ENCODE results near the gene CAND2.
"Not testable (repeated sequence)": the region's sequence is repeated elsewhere in the genome, so short reads cannot be mapped to it uniquely, and the experiment has no call there.

CAND2 gene

GRCh38 chr3:12775970-12776369, 20.5 kb upstream of the CAND2 start:
- H3K4me3 ChIP-seq; H3K4me1 ChIP-seq; H3K9me3 ChIP-seq; DNase-seq (ENCODE audit: low spot score in 2 of 2); in situ Hi-C loops (cut with MboI; ENCODE audit: low sequenced_read_pairs); H3K27me3 ChIP-seq (ENCODE audit: low read depth); H3K36me3 ChIP-seq (replicated peaks): not testable (repeated sequence)

- Histone ChIP-seq H3K4me1 (peaks cover 3% of the 10 kb centered on the region; the same call in 1 of the 2 replicates), H3K9me3 (no peaks in the 10 kb centered on the region), H3K27me3 (ENCODE audit: low read depth) (peaks cover 5% of the 10 kb centered on the region; the same call in 1 of the 2 replicates), H3K36me3 (replicated peaks) (no peaks in the 10 kb centered on the region), H3K4me3 (no peak overlapping the region)
- in situ Hi-C loops (cut with MboI; ENCODE audit: low sequenced_read_pairs) = no loop called here
- no peak for DNase-seq (ENCODE audit: low spot score in 2 of 2)
Observed at GRCh38 chr3:12777171-12777570, 19.3 kb upstream of the CAND2 start.

GRCh38 chr3:12780751-12781150, 15.7 kb upstream of the CAND2 start:
- no peak overlapping the region for H3K4me3 ChIP-seq
- in situ Hi-C loops (cut with MboI; ENCODE audit: low sequenced_read_pairs) = no loop called here
- no peak for DNase-seq (ENCODE audit: low spot score in 2 of 2)
- H3K27me3 ChIP-seq (ENCODE audit: low read depth) = no peaks in the 10 kb centered on the region
- H3K36me3 ChIP-seq (replicated peaks) = no peaks in the 10 kb centered on the region
- peaks cover 17% of the 10 kb centered on the region for H3K4me1 ChIP-seq
- H3K9me3 ChIP-seq = no peaks in the 10 kb centered on the region

- in situ Hi-C loops (cut with MboI; ENCODE audit: low sequenced_read_pairs) = no loop called here
- Histone ChIP-seq H3K9me3 (no peaks in the 10 kb centered on the region), H3K36me3 (replicated peaks) (no peaks in the 10 kb centered on the region), H3K27me3 (ENCODE audit: low read depth) (no peaks in the 10 kb centered on the region), H3K4me1 (peaks cover 17% of the 10 kb centered on the region), H3K4me3 (no peak overlapping the region)
- peak in 1 of 2 experiments; percentile 70 for DNase-seq (ENCODE audit: low spot score in 2 of 2)
Observed at GRCh38 chr3:12782172-12782815, 14.2 kb upstream of the CAND2 start.

- Histone ChIP-seq H3K4me1 (peaks cover 17% of the 10 kb centered on the region), H3K36me3 (replicated peaks) (no peaks in the 10 kb centered on the region), H3K27me3 (ENCODE audit: low read depth) (no peaks in the 10 kb centered on the region), H3K4me3 (no peak overlapping the region), H3K9me3 (no peaks in the 10 kb centered on the region)
- peak; percentile 52 to 58 for DNase-seq (ENCODE audit: low spot score in 2 of 2)
- in situ Hi-C loops (cut with MboI; ENCODE audit: low sequenced_read_pairs) = no loop called here
Observed at GRCh38 chr3:12785096-12785495, 11.4 kb upstream of the CAND2 start.

- peak in 1 of 2 experiments; percentile 57 for DNase-seq (ENCODE audit: low spot score in 2 of 2)
- H3K36me3 ChIP-seq (replicated peaks); H3K4me3 ChIP-seq; in situ Hi-C loops (cut with MboI; ENCODE audit: low sequenced_read_pairs); H3K27me3 ChIP-seq (ENCODE audit: low read depth); H3K9me3 ChIP-seq: not testable (repeated sequence)
- H3K4me1 ChIP-seq = peaks cover 12% of the 10 kb centered on the region
Observed at GRCh38 chr3:12787346-12787745, 9.1 kb upstream of the CAND2 start.

- H3K27me3 ChIP-seq (ENCODE audit: low read depth); in situ Hi-C loops (cut with MboI; ENCODE audit: low sequenced_read_pairs); DNase-seq (ENCODE audit: low spot score in 2 of 2); H3K4me1 ChIP-seq; H3K9me3 ChIP-seq; H3K4me3 ChIP-seq; H3K36me3 ChIP-seq (replicated peaks): not testable (repeated sequence)
Observed at GRCh38 chr3:12787967-12788690, 8.4 kb upstream of the CAND2 start.

- Histone ChIP-seq H3K27me3 (ENCODE audit: low read depth) (no peaks in the 10 kb centered on the region), H3K4me3 (no peak overlapping the region), H3K36me3 (replicated peaks) (no peaks in the 10 kb centered on the region), H3K4me1 (peaks cover 6% of the 10 kb centered on the region), H3K9me3 (no peaks in the 10 kb centered on the region)
- DNase-seq (ENCODE audit: low spot score in 2 of 2) = no peak
- in situ Hi-C loops (cut with MboI; ENCODE audit: low sequenced_read_pairs) = no loop called here
Observed at GRCh38 chr3:12791430-12791829, 5.0 kb upstream of the CAND2 start.

- Histone ChIP-seq H3K4me1 (peaks cover 14% of the 10 kb centered on the region), H3K9me3 (no peaks in the 10 kb centered on the region), H3K4me3 (no peak overlapping the region), H3K27me3 (ENCODE audit: low read depth) (no peaks in the 10 kb centered on the region), H3K36me3 (replicated peaks) (no peaks in the 10 kb centered on the region)
- in situ Hi-C loops (cut with MboI; ENCODE audit: low sequenced_read_pairs) = no loop called here
- no peak for DNase-seq (ENCODE audit: low spot score in 2 of 2)
Observed at GRCh38 chr3:12793701-12794100, 2.8 kb upstream of the CAND2 start.

GRCh38 chr3:12797124-12797891, 828 bp downstream of the CAND2 start:
- DNase-seq (ENCODE audit: low spot score in 2 of 2) = no peak
- Histone ChIP-seq H3K27me3 (ENCODE audit: low read depth) (no peaks in the 10 kb centered on the region), H3K4me3 (peak overlapping the region; percentile 67), H3K4me1 (peaks cover 14% of the 10 kb centered on the region), H3K36me3 (replicated peaks) (no peaks in the 10 kb centered on the region), H3K9me3 (no peaks in the 10 kb centered on the region)
- in situ Hi-C loops (cut with MboI; ENCODE audit: low sequenced_read_pairs) = no loop called here

- Histone ChIP-seq H3K4me3 (no peak overlapping the region; the same call in 1 of the 2 replicates), H3K36me3 (replicated peaks) (no peaks in the 10 kb centered on the region; the same call in 1 of the 2 replicates), H3K27me3 (ENCODE audit: low read depth) (no peaks in the 10 kb centered on the region), H3K9me3 (no peaks in the 10 kb centered on the region), H3K4me1 (peaks cover 14% of the 10 kb centered on the region)
- DNase-seq (ENCODE audit: low spot score in 2 of 2) = no peak
- in situ Hi-C loops (cut with MboI; ENCODE audit: low sequenced_read_pairs) = no loop called here
Observed at GRCh38 chr3:12797892-12798558, 1.5 kb downstream of the CAND2 start.

- in situ Hi-C loops (cut with MboI; ENCODE audit: low sequenced_read_pairs) = no loop called here
- Histone ChIP-seq H3K36me3 (replicated peaks) (peaks cover 6% of the 10 kb centered on the region), H3K4me3 (no peak overlapping the region), H3K9me3 (no peaks in the 10 kb centered on the region), H3K4me1 (peaks cover 14% of the 10 kb centered on the region), H3K27me3 (ENCODE audit: low read depth) (no peaks in the 10 kb centered on the region)
- DNase-seq (ENCODE audit: low spot score in 2 of 2) = no peak
Observed at GRCh38 chr3:12798559-12799179, 2.2 kb downstream of the CAND2 start.
